Bronchial epithelial cell (primary cell): ENCODE measurements around the gene MAX. TPM values are rescaled to one million over a fixed set of nuclear protein-coding genes. Genes with fewer than 3 reads are reported as not detected.

Experiments used
- DNase-seq: peaks from one replicate; pipeline ENCODE4 v3.0.0-alpha.2; 2010; ENCODE audit warnings: low read depth
- FAIRE-seq: peaks from 2 replicates; lab custom pipeline; 2011; peaks lifted over from hg19 to GRCh38; lab: Jason Lieb, UNC
- H3K27me3 ChIP-seq: 2 replicates; pipeline ENCODE4 v1.5.1; 2011; ENCODE audit warnings: low read length; ENCODE audit not compliant: control insufficient read depth, insufficient read depth
- H3K36me3 ChIP-seq: 2 replicates; pipeline ENCODE4 v1.5.1; 2011; ENCODE audit warnings: low read length; ENCODE audit not compliant: control insufficient read depth, insufficient read depth
- H3K4me3 ChIP-seq: 2 replicates; pipeline ENCODE4 v1.5.1; 2011; ENCODE audit warnings: mild to moderate bottlenecking, low read depth, low read length, control low read depth
- CTCF ChIP-seq: IDR thresholded peaks from 2 replicates; pipeline ENCODE4 v1.5.1; 2011; ENCODE audit warnings: mild to moderate bottlenecking, moderate library complexity, low read length, control low read depth, inconsistent platforms; ENCODE audit not compliant: insufficient read depth, severe bottlenecking
- total RNA-seq: library from RNA; depleted of rRNA; stranded (reverse); fragments of >200 nt; gene quantifications from 2 replicates; pipeline ENCODE4 v1.2.1, GENCODE V29; 2014

MAX gene
- total RNA-seq, 1 donor from 2014 or later, result 42.4 TPM

- no peak for FAIRE-seq
- H3K27me3 ChIP-seq, result no peaks in the 10 kb centered on the region
- TF ChIP-seq CTCF, result no peak
- H3K4me3 ChIP-seq, result no peak overlapping the region
- H3K36me3 ChIP-seq, result peaks cover 11% of the 10 kb centered on the region
- no peak for DNase-seq
These were observed 47.7 kb downstream of the MAX start for GRCh38 chr14:65054471-65055085.

GRCh38 chr14:65053466-65053865 is 48.9 kb downstream of the MAX start:
- Histone ChIP-seq H3K4me3 (no peak overlapping the region), H3K27me3 (no peaks in the 10 kb centered on the region), H3K36me3 (peaks cover 11% of the 10 kb centered on the region)
- DNase-seq (no peak), FAIRE-seq (no peak)
- TF ChIP-seq CTCF, result no peak

- no peak for DNase-seq
- H3K27me3 ChIP-seq, result no peaks in the 10 kb centered on the region
- H3K4me3 ChIP-seq, result no peak overlapping the region
- peaks cover 11% of the 10 kb centered on the region for H3K36me3 ChIP-seq
- TF ChIP-seq CTCF, result no peak
- FAIRE-seq, result no peak
These were observed 49.5 kb downstream of the MAX start for GRCh38 chr14:65052832-65053231.

- Histone ChIP-seq H3K27me3 (no peaks in the 10 kb centered on the region), H3K36me3 (peaks cover 7% of the 10 kb centered on the region), H3K4me3 (no peak overlapping the region)
- DNase-seq (no peak), FAIRE-seq (no peak)
- TF ChIP-seq CTCF, result no peak
These were observed 56.6 kb downstream of the MAX start for GRCh38 chr14:65045709-65046108.

GRCh38 chr14:65045006-65045405 is 57.3 kb downstream of the MAX start:
- no peaks in the 10 kb centered on the region for H3K27me3 ChIP-seq
- DNase-seq (no peak), FAIRE-seq (no peak)
- H3K36me3 ChIP-seq, result peaks cover 7% of the 10 kb centered on the region
- no peak for TF ChIP-seq CTCF
- H3K4me3 ChIP-seq, result no peak overlapping the region

- Histone ChIP-seq H3K36me3 (peaks cover 7% of the 10 kb centered on the region), H3K4me3 (no peak overlapping the region), H3K27me3 (no peaks in the 10 kb centered on the region)
- FAIRE-seq (no peak), DNase-seq (no peak)
- TF ChIP-seq CTCF, result no peak
These were observed 57.7 kb downstream of the MAX start for GRCh38 chr14:65044596-65044959.
